Prostate gland (tissue), 2 donors: ENCODE data around the gene MEF2A. TPM values are rescaled to one million over a fixed set of nuclear protein-coding genes. Genes with fewer than 3 reads are reported as not detected.

Source experiments
- DNase-seq: peaks from one replicate; pipeline ENCODE4 v3.0.0-alpha.2; 2019; ENCODE audit warnings: low spot score
- H3K27ac ChIP-seq, 2 donors: fragments of 200-600 bp; sonication (generic); 2 replicates each; pipeline ENCODE4 v1.5.1; 2017 to 2019
- H3K27me3 ChIP-seq: fragments of 200-600 bp; sonication (generic); replicated peaks from 2 replicates; pipeline ENCODE4 v1.5.1; 2019; ENCODE audit not compliant: insufficient read depth
- H3K36me3 ChIP-seq, 2 donors: fragments of 200-600 bp; sonication (generic); 1 replicate in 1 of 2; 2 replicates in 1 of 2; pipeline versions ENCODE4 v1.5.1 to v1.8.1; 2017 to 2019
- H3K4me1 ChIP-seq: fragments of 200-600 bp; sonication (generic); replicated peaks from 2 replicates; pipeline ENCODE4 v1.5.1; 2019
- H3K4me3 ChIP-seq, 2 donors: fragments of 200-600 bp; sonication (generic); 2 replicates each; pipeline ENCODE4 v1.5.1; 2017 to 2019
- H3K9me3 ChIP-seq: fragments of 200-600 bp; sonication (generic); 2 replicates; pipeline ENCODE4 v1.5.1; 2017
- CTCF ChIP-seq, 4 experiments: fragments of 200-600 bp in 2 of 4; fragments of 450-650 bp in 2 of 4; sonication (generic) in 2 of 4; IDR thresholded peaks; 1 replicate in 3 of 4; 2 replicates in 1 of 4; pipeline ENCODE4 v1.5.1; 2016 to 2019; ENCODE audit warnings: antibody characterized with exemption in 4 of 4, mild to moderate bottlenecking in 2 of 4, moderate library complexity in 2 of 4
- POLR2A ChIP-seq: fragments of 450-650 bp; IDR thresholded peaks from one replicate; pipeline ENCODE4 v1.6.1; 2016; ENCODE audit warnings: antibody characterized with exemption, mild to moderate bottlenecking
- POLR2AphosphoS5 ChIP-seq: sonication (generic); formaldehyde crosslinking; IDR thresholded peaks from one replicate; pipeline ENCODE4 v1.6.1; 2017; ENCODE audit warnings: antibody characterized with exemption
- WGBS: methylation state at CpG from one replicate; pipeline ENCODE4 v1.1.5; 2018; 5-methylcytosine and 5-hydroxymethylcytosine counted together
- intact Hi-C: fragments of 100-400 bp; cut with DNase I; formaldehyde crosslinking; loops from one replicate; pipeline ENCODE4 v1.14.2; 2022
- total RNA-seq, 2 donors: library from RNA; depleted of rRNA; stranded (reverse); fragments of >200 nt; gene quantifications; one replicate each; pipeline ENCODE4 v1.1.0, GENCODE V29; 2016

MEF2A gene
- total RNA-seq, 2 donors from 2014 or later: 40.1 to 68.0 TPM

GRCh38 chr15:99718421-99718820 lies 152.6 kb downstream of the MEF2A start:
- no peaks in the 10 kb centered on the region for H3K27me3 ChIP-seq
- no peak for TF ChIP-seq POLR2AphosphoS5
- no peak for TF ChIP-seq POLR2A
- TF ChIP-seq CTCF (IDR thresholded peaks at IDR 0.05): no peak
- H3K27ac ChIP-seq: no peak overlapping the region
- intact Hi-C loops: no loop called here
- no peaks in the 10 kb centered on the region for H3K4me1 ChIP-seq
- no peaks in the 10 kb centered on the region for H3K9me3 ChIP-seq
- no peaks in the 10 kb centered on the region for H3K36me3 ChIP-seq
- WGBS: 64% methylated on average over 4 of the region's 4 CpGs
- no peak overlapping the region for H3K4me3 ChIP-seq
- DNase-seq: no peak

- TF ChIP-seq POLR2AphosphoS5 (no peak), POLR2A (no peak), CTCF (IDR thresholded peaks at IDR 0.05) (no peak)
- no peaks in the 10 kb centered on the region for H3K4me1 ChIP-seq
- no peak for DNase-seq
Measured at GRCh38 chr15:99719096-99719541, 153.3 kb downstream of the MEF2A start.

GRCh38 chr15:99720533-99720932 lies 154.7 kb downstream of the MEF2A start:
- TF ChIP-seq POLR2AphosphoS5: no peak
- no peak for TF ChIP-seq CTCF (IDR thresholded peaks at IDR 0.05)
- TF ChIP-seq POLR2A: no peak
- Histone ChIP-seq H3K4me3 (no peak overlapping the region), H3K27me3 (no peaks in the 10 kb centered on the region), H3K4me1 (no peaks in the 10 kb centered on the region), H3K36me3 (no peaks in the 10 kb centered on the region), H3K27ac (no peak overlapping the region), H3K9me3 (no peaks in the 10 kb centered on the region)
- WGBS: 85% methylated on average over 7 of the region's 7 CpGs
- DNase-seq: no peak
- intact Hi-C loops: no loop called here

More at GRCh38 chr15:99719096-99719541, 153.3 kb downstream of the MEF2A start:
- H3K9me3 ChIP-seq: no peaks in the 10 kb centered on the region
- 85% methylated on average over 5 of the region's 5 CpGs for WGBS
- H3K36me3 ChIP-seq: no peaks in the 10 kb centered on the region
- intact Hi-C loops: no loop called here
- no peak overlapping the region for H3K4me3 ChIP-seq
- H3K27me3 ChIP-seq: no peaks in the 10 kb centered on the region
- H3K27ac ChIP-seq: no peak overlapping the region

GRCh38 chr15:99721104-99721778 lies 155.5 kb downstream of the MEF2A start:
- no peaks in the 10 kb centered on the region for H3K9me3 ChIP-seq
- H3K27me3 ChIP-seq: no peaks in the 10 kb centered on the region
- H3K27ac ChIP-seq: peak overlapping the region; percentile 32 to 35
- H3K4me1 ChIP-seq: no peaks in the 10 kb centered on the region
- no peak for TF ChIP-seq POLR2A
- peak; percentile 46 for TF ChIP-seq POLR2AphosphoS5
- WGBS: 56% methylated on average over 3 of the region's 3 CpGs
- H3K36me3 ChIP-seq: no peaks in the 10 kb centered on the region
- peak; percentile 65 for DNase-seq
- intact Hi-C loops: no loop called here
- H3K4me3 ChIP-seq: no peak overlapping the region

- H3K27ac ChIP-seq: peak overlapping the region; percentile 10 to 32
- DNase-seq: peak; percentile 29
- H3K4me3 ChIP-seq: no peak overlapping the region
- intact Hi-C loops: no loop called here
- no peaks in the 10 kb centered on the region for H3K36me3 ChIP-seq
- no peaks in the 10 kb centered on the region for H3K4me1 ChIP-seq
- H3K27me3 ChIP-seq: no peaks in the 10 kb centered on the region
- no peak for TF ChIP-seq POLR2AphosphoS5
- no peak for TF ChIP-seq CTCF (IDR thresholded peaks at IDR 0.05)
- TF ChIP-seq POLR2A: no peak
- no peaks in the 10 kb centered on the region for H3K9me3 ChIP-seq
- WGBS: 57% methylated on average over 4 of the region's 4 CpGs
Measured at GRCh38 chr15:99721896-99722295, 156.1 kb downstream of the MEF2A start.
